ENCODE results near the gene CXorf66.

- TF ChIP-seq CTCF (IDR thresholded peaks at IDR 0.05; ENCODE audit: low read depth, low read length) (no peak), EZH2phosphoT487 (IDR thresholded peaks at IDR 0.05; ENCODE audit: low read depth) (no peak)
Measured at GRCh38 chrX:139930916-139931645, 34.2 kb downstream of the CXorf66 start.
